Measurements from ENCODE around the gene DHRS9.

Gene DHRS9

DNA sequence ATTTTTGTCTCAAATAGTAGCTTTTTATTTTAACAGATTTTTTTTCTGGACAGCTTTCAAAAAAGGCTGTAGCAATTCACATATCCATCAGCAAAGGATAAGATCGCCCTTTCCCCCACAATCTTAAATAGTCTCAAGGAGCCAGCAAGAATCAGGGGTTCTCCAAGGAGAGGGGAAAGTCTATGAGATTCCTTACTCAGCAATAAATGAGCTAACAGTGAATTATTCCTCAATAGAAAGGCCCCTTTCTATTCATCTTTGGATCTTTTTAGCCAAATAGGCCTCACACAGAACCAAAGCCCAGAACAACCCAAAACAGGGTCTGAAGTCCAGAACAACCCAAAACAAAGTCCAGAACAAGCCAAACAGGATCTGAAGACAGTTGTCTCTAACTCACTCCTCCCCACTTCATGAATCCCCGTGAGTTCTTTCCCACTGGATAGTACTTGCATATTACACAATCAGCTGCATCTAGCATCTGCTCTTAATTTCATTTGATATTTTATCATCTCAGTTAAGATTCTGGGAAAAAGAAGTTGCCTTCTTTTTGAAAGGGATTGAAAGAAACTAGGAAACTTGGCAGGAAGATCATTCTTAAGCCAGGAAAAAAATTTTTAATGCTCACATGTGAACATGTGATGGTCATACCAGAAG lies 3.4 kb upstream of the DHRS9 start:
- DNase-seq = no peak

DNA sequence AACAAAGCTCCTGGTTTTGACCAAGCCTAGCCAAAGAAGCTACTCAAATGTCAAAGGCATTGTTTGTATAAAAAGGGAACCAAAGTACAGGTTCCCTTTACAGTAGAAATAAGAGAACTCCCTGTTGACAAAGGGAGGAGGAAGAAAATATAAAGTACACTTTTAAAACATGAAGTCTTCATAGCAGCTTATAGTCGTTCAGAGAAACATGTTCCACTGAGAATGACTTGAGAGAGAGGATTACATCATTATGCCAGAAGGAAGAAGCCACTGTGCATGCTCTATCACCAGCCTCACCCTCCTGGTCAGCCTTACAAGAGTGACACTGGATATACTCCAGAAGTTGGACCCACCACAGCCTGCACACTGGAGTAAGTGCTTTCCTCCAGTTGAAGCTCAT lies 2.5 kb upstream of the DHRS9 start:
- no peak for DNase-seq

GRCh38 chr2:169069833-169070232 lies 470 bp downstream of the DHRS9 start:
- no peak for DNase-seq

DNA sequence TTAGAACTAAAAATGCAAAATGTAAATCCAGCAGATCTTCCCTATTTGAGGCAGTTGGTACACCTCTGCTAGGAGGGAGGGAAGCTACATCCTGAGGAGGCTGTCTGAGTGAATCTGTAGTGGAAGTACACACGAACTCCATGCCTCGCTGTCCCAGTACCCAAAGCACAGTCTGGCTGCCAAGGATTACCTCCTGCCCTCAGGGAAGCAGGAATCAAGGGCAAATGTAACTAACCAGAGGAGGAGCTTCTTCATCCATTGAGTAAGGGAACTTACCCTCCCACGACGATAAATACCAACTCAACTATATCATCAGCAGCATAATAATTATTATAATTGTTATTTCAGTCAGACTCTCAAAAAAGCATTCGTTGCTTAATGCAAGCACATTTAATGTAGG lies 2.1 kb downstream of the DHRS9 start:
- no peak for DNase-seq

DNA sequence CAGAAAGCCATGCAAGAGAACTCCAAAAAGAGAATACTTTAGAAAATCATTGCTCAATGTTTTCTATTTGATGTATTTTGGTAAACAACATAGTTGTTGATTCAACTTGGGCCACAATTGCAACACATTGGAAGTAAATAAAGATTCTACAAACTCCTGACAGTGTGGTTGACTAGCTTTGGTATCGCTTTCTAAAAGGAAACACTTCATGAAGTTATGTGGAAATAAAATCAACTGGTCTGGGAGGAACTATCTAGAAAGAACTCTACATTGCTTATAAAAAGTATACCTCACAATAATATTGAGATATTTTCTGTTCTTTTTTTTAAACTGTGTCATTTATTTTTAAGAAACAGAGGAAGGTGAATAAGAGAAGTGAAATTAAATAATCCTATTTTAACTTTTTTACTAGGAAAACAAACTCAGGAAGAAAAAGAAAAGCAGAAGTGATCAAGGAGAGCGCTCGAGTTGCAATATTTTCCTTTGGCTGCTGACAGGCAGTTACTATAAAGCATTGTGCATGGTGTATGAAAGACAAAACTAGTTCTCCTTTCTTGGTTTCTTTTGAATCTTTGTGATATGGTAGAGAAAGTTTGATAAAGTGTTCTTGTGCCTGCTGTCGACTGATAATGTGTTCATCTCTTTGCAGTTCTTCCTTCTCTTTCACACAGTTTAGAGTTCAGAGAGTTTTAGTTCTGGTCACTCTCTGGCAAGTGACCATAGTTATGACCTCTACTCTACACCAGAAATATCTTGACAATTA lies 3.0 kb downstream of the DHRS9 start:
- DNase-seq = no peak

DNA sequence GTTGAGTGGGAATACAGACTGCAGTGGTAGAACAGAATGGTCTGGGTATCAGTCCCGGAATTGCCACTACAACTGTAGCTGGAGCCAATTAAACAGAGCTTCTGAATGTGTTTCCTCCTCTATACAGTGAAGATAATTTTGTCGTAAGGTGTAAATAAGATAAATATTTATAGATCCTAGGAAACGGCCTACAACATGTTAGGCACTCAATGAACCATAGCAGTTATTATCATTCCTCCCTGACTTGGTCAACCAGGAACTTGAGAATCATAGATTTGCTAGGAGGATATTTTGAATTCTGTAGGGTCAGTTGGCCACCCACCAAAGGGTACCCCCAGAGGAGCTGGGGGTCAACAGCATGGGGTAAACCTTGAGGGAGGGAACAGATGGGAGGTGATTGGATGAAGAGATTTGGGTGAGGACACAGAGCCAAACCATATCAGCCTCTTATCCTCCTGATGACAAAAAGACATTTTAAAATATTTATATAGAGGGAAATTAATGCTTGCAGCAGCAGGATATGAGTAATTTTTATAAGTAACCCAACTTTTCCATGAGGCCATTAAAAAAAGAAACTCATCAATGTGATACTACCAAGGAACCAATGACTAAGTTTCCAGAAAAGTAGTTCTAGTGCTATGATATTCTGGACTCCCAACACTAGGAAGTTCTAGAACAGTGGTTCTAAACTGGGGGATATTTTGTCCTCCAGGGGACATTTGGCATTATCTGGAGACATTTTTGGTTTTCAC lies 4.0 kb downstream of the DHRS9 start:
- no peak for DNase-seq

- DNase-seq = no peak
Measured at GRCh38 chr2:169073963-169074751, 4.8 kb downstream of the DHRS9 start.

- DNase-seq = no peak
Measured at GRCh38 chr2:169077674-169078240, 8.4 kb downstream of the DHRS9 start.

GRCh38 chr2:169080250-169081069 lies 11.1 kb downstream of the DHRS9 start:
- no peak for DNase-seq

GRCh38 chr2:169081551-169081950 lies 12.2 kb downstream of the DHRS9 start:
- no peak for DNase-seq

GRCh38 chr2:169082995-169083394 lies 13.6 kb downstream of the DHRS9 start:
- no peak for DNase-seq

- DNase-seq = no peak
Measured at GRCh38 chr2:169086893-169087467, 17.6 kb downstream of the DHRS9 start.

GRCh38 chr2:169087757-169088379 lies 18.5 kb downstream of the DHRS9 start:
- DNase-seq = peak in 1 of 2 donors; percentile 18

- DNase-seq = no peak
Measured at GRCh38 chr2:169089182-169089581, 19.8 kb downstream of the DHRS9 start.

- DNase-seq = no peak
Measured at GRCh38 chr2:169090133-169090820, 20.9 kb downstream of the DHRS9 start.

GRCh38 chr2:169091256-169091655 lies 21.9 kb downstream of the DHRS9 start:
- no peak for DNase-seq

GRCh38 chr2:169091761-169092519 lies 22.6 kb downstream of the DHRS9 start:
- no peak for DNase-seq

GRCh38 chr2:169093535-169093934 lies 24.2 kb downstream of the DHRS9 start:
- no peak for DNase-seq

DNA sequence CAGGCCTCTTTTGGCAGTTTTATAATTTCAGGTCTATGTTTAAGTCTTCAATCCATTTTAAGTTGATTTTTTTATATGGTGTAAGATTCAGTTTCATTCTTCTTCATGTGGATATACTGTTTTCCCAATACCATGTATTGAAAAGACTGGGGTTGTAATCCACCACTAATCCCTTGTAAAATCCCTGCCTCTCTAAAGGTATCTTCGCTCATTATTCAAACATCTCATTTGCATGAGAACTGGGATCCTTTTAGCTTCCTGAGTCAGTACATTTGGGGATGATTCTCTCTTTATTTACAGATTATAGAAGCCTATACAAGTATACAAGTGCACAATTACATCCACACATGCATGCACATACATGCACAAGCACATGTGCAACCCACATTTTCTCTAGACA lies 25.3 kb downstream of the DHRS9 start:
- DNase-seq = no peak

Measured in hippocampal formation (tissue), 2 donors.